KMS-11 (cell line): Measurements from ENCODE around the gene TIMP3.

Source experiments
- H2AFZ ChIP-seq: fragments of 200-600 bp; sonication (generic); 2 replicates; pipeline ENCODE4 v1.6.1; 2016; ENCODE audit warnings: antibody characterized with exemption, mixed run types, low read depth
- H3K27ac ChIP-seq: fragments of 200-600 bp; sonication (generic); 2 replicates; pipeline ENCODE4 v1.6.1; 2016; ENCODE audit warnings: mild to moderate bottlenecking, mixed run types
- H3K27me3 ChIP-seq: fragments of 200-600 bp; sonication (generic); 2 replicates; pipeline ENCODE4 v1.6.1; 2017; ENCODE audit warnings: mild to moderate bottlenecking, low read depth, mixed run types, moderate library complexity; ENCODE audit not compliant: insufficient read depth
- H3K36me3 ChIP-seq: fragments of 200-600 bp; sonication (generic); 2 replicates; pipeline ENCODE4 v1.6.1; 2017; ENCODE audit warnings: mild to moderate bottlenecking, mixed run types; ENCODE audit not compliant: insufficient read depth
- H3K4me1 ChIP-seq: fragments of 200-600 bp; sonication (generic); 2 replicates; pipeline ENCODE4 v1.6.1; 2016; ENCODE audit warnings: mild to moderate bottlenecking, low read depth, mixed run types; ENCODE audit not compliant: poor library complexity, severe bottlenecking
- H3K4me2 ChIP-seq: fragments of 200-600 bp; sonication (generic); 2 replicates; pipeline ENCODE4 v1.7.0; 2016; ENCODE audit warnings: mild to moderate bottlenecking, mixed run types
- H3K4me3 ChIP-seq: fragments of 200-600 bp; sonication (generic); IDR thresholded peaks from 2 replicates; pipeline ENCODE4 v1.6.1; 2017; ENCODE audit warnings: low read depth, low read length, mixed read lengths; ENCODE audit not compliant: insufficient read depth
- H3K79me2 ChIP-seq: fragments of 200-600 bp; sonication (generic); 2 replicates; pipeline ENCODE4 v1.6.1; 2016; ENCODE audit warnings: low read depth, mixed run types; ENCODE audit not compliant: insufficient read depth
- H3K9ac ChIP-seq: fragments of 200-600 bp; sonication (generic); 2 replicates; pipeline ENCODE4 v1.6.1; 2016; ENCODE audit warnings: mild to moderate bottlenecking, mixed run types
- H4K20me1 ChIP-seq: fragments of 200-600 bp; sonication (generic); 2 replicates; pipeline ENCODE4 v1.6.1; 2016; ENCODE audit warnings: mild to moderate bottlenecking, mixed run types; ENCODE audit not compliant: insufficient read depth
- CTCF ChIP-seq: fragments of 200-600 bp; sonication (generic); conservative IDR thresholded peaks from 2 replicates; pipeline ENCODE4 v1.6.1; 2017; ENCODE audit warnings: low read depth, mild to moderate bottlenecking, antibody characterized with exemption, low read length, moderate library complexity, mixed read lengths

TIMP3 gene

GRCh38 chr22:32858957-32859356 is 57.5 kb downstream of the TIMP3 start:
- H3K4me2 ChIP-seq = no peak overlapping the region

GRCh38 chr22:32859743-32860142 is 58.2 kb downstream of the TIMP3 start:
- H3K27me3 ChIP-seq = no peaks in the 10 kb centered on the region
- H3K4me2 ChIP-seq = no peak overlapping the region
- H3K4me1 ChIP-seq = no peaks in the 10 kb centered on the region
- H3K36me3 ChIP-seq = no peaks in the 10 kb centered on the region
- H2AFZ ChIP-seq = no peak overlapping the region
- H3K4me3 ChIP-seq = no peak overlapping the region
- TF ChIP-seq CTCF = no peak
- no peaks in the 10 kb centered on the region for H4K20me1 ChIP-seq
- no peak overlapping the region for H3K9ac ChIP-seq
- H3K27ac ChIP-seq = no peak overlapping the region
- no peaks in the 10 kb centered on the region for H3K79me2 ChIP-seq

More at GRCh38 chr22:32858957-32859356, 57.5 kb downstream of the TIMP3 start:
- Histone ChIP-seq H2AFZ (no peak overlapping the region), H3K36me3 (no peaks in the 10 kb centered on the region), H3K27ac (no peak overlapping the region), H4K20me1 (no peaks in the 10 kb centered on the region), H3K79me2 (no peaks in the 10 kb centered on the region), H3K4me3 (no peak overlapping the region), H3K4me1 (no peaks in the 10 kb centered on the region), H3K27me3 (no peaks in the 10 kb centered on the region), H3K9ac (no peak overlapping the region)
- TF ChIP-seq CTCF = no peak

- H3K36me3 ChIP-seq = no peaks in the 10 kb centered on the region
- no peak overlapping the region for H3K9ac ChIP-seq
- H4K20me1 ChIP-seq = no peaks in the 10 kb centered on the region
- no peaks in the 10 kb centered on the region for H3K79me2 ChIP-seq
- H3K4me2 ChIP-seq = no peak overlapping the region
- no peak overlapping the region for H3K27ac ChIP-seq
- no peak for TF ChIP-seq CTCF
- H3K4me1 ChIP-seq = no peaks in the 10 kb centered on the region
- no peak overlapping the region for H3K4me3 ChIP-seq
- H3K27me3 ChIP-seq = no peaks in the 10 kb centered on the region
- H2AFZ ChIP-seq = no peak overlapping the region
These were observed 59.8 kb downstream of the TIMP3 start for GRCh38 chr22:32861330-32861729.

GRCh38 chr22:32862083-32862482 is 60.6 kb downstream of the TIMP3 start:
- H3K9ac ChIP-seq = no peak overlapping the region
- no peaks in the 10 kb centered on the region for H3K36me3 ChIP-seq
- H2AFZ ChIP-seq = no peak overlapping the region
- H4K20me1 ChIP-seq = no peaks in the 10 kb centered on the region
- no peak overlapping the region for H3K4me3 ChIP-seq
- no peaks in the 10 kb centered on the region for H3K4me1 ChIP-seq
- no peaks in the 10 kb centered on the region for H3K27me3 ChIP-seq
- H3K27ac ChIP-seq = no peak overlapping the region
- no peaks in the 10 kb centered on the region for H3K79me2 ChIP-seq
- no peak overlapping the region for H3K4me2 ChIP-seq
- TF ChIP-seq CTCF = no peak
